Ramos (cell line): ENCODE data around the gene CFAP53.

Source experiments
- in situ Hi-C: fragments of 300-500 bp; cut with MboI; formaldehyde crosslinking; loops from one replicate; pipeline ENCODE4 v1.14.3; 2022; ENCODE audit warnings: low sequenced_read_pairs; ENCODE audit not compliant: unreplicated experiment

CFAP53 gene

DNA sequence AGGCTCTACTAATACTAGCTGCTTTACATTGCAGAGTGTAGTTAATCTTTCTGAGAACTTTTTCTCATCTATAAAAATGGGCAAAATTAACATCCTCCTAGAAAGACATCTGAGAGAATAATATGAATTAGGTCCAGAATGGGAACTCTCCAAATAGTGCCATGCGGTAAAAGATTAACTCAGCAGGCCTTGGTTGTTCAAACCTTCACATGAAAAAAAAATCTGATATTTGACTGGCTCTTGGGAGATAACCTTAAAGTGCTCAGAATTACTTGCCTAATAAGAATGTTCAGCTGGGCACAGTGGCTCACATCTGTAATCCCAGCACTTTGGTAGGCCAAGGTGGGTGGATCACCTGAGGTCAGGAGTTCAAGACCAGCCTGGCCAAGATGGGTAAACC lies 26.7 kb upstream of the CFAP53 start:
- in situ Hi-C loops, result loop anchor here (25.0 kb wide), 2 partner anchors 594 to 1356 kb away; partner anchors contain the start of gene ME2

DNA sequence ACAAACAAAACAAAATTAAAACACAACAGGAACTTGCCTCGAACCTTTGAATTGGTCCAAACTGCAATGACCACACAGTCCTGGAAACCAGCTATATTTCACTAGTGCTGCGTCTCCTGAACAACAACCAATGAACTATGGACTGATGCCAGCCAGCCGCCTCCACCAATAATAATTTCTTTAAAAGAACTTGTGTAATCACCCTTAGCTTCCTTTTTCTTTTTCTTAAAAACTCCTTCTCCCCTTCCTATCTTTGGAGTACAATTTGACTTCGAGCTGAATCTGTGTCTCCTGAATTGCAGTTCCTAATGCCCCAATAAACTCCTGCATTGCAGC lies 22.8 kb upstream of the CFAP53 start:
- in situ Hi-C loops, result loop anchor here (25.0 kb wide), 2 partner anchors 598 to 1352 kb away; partner anchors contain the start of gene ME2

DNA sequence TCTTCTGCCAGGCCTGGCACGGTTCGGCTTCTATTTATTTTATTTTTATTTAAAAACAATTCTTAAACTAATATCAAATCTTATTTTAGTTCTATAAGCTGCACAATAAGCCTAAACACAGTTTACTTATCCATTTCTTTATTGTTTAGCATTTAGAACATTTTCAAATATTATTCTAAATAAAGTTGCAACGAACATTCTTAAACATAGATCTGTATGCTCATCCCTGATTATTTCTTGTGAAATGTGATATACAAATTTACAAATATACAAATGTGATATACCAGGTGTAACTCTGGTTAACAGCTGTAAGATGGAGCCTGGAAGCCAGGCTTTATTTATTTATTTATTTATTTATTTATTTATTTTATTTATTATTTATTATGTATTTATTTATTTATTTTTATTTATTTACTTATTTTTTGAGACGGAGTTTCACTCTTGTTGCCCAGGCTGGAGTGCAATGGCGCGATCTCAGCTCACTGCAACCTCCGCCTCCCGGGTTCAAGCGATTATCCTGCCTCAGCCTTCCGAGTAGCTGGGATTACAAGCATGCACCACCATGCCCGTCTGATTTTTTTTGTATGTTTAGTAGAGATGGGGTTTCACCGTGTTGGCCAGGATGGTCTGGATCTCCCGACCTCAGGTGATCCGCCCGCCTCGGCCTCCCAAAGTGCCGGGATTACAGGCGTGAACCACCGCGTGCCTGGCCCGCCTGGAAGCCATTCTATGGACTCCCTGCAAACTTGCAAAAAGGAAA lies 22.2 kb upstream of the CFAP53 start:
- in situ Hi-C loops, result loop anchor here (25.0 kb wide), 2 partner anchors 599 to 1351 kb away; partner anchors contain the start of gene ME2

DNA sequence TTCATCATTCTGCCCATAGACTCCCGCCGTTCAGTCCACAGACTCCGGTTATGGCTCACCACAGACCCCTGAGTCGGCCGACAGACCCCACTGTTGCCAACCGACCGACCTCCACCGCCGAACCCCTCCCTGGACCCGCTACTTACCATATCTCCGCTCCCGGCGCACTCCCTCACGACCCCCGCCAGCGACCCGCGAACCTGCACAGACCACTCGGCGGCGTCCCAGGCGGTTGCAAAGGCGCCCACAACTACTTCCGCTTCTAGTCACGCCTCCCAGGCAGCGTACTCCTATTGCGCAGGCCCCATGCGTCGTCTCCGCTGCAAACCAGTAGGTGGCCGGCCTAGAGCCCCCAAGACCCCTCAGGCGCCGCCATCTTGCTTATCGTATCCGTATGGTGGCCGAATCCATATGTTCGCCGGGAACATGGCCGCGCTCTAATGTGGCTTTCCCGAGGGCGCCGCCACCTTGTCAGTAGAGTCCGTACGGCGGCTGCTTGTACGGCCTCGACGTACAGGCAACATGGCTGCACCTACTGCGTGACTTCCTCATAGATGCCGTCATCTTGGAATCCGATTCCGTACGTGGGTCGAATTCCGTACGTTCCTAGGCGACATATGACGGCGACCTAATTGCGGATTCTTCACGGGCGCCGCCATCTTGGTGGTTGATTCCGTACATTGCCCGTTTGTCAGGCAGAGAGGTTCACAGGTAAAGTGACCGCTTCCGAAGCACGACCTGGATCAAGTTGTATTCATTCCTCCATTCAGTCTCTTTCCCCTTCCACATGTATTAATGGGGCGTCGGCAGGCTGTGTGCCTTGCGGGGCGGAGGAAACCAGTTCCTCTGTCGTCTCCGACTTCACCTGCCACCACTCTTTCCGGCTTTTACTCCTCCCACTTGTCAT lies 21.4 kb upstream of the CFAP53 start, which contains the start of gene CXXC1:
Gene CXXC1 (minus strand): TSS at position 252 of the 907 bp plus-strand sequence. CDS start 103 bp downstream, at position 149.
- in situ Hi-C loops, result loop anchor here (25.0 kb wide), 2 partner anchors 600 to 1350 kb away; partner anchors contain the start of gene ME2

DNA sequence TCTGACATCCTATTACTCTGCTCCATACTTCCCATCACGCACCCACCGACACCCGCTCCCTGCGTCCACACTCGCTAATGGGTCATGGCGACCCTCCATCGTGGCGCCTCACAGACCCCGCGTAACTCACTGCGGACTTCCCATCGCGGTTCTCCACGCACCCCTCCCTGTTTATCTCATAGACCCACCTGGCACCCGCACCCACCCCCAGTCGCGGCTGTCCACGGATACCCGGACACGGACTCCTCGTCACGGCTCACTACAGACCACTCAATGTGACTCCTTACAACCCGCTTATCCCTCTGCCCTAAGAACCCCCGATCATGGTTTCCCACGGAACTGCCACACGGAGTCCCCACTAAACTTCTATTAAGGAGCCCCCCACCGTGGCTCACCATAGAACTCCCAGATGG lies 20.7 kb upstream of the CFAP53 start:
- in situ Hi-C loops, result loop anchor here (25.0 kb wide), 2 partner anchors 600 to 1350 kb away; partner anchors contain the start of gene ME2

GRCh38 chr18:50286391-50287027 lies 20.2 kb upstream of the CFAP53 start:
- in situ Hi-C loops, result loop anchor here (25.0 kb wide), 2 partner anchors 601 to 1349 kb away; partner anchors contain the start of gene ME2

DNA sequence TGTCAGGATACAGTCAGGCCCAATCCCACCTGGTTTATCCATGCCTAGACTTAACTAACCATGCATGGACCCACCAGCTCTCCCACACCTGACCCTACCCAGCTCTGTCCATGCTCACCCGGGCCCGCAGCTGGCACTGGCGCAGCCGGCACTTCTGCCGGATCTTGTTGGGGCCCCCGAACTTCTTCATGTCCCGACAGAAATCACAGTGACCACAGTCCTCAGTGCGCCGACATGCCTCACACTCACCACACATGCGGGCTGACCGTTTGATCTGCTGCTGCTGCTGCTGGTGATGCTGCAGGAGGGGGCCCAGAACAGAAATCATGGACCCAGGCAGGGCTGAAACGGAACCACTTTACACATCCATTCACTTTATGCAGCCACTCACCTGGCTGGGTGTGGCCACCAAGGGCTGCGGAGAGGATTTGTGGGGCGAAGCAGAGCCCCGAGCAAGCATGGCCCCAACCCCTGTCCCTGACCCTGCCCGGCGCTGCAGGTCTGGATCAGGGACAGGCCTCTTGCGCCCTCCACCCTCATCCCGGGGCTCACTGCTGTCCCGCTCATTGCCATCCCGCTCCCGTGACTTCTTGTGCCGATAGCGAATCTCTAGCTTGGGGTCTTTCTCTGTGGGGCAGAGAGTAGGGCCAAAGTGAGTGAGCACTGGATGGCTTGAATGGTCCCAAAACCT lies 19.5 kb upstream of the CFAP53 start:
- in situ Hi-C loops, result loop anchor here (25.0 kb wide), 2 partner anchors 602 to 1348 kb away; partner anchors contain the start of gene ME2

- in situ Hi-C loops, result loop anchor here (25.0 kb wide), 2 partner anchors 602 to 1348 kb away; partner anchors contain the start of gene ME2
These were observed 18.8 kb upstream of the CFAP53 start for GRCh38 chr18:50285071-50285470.

DNA sequence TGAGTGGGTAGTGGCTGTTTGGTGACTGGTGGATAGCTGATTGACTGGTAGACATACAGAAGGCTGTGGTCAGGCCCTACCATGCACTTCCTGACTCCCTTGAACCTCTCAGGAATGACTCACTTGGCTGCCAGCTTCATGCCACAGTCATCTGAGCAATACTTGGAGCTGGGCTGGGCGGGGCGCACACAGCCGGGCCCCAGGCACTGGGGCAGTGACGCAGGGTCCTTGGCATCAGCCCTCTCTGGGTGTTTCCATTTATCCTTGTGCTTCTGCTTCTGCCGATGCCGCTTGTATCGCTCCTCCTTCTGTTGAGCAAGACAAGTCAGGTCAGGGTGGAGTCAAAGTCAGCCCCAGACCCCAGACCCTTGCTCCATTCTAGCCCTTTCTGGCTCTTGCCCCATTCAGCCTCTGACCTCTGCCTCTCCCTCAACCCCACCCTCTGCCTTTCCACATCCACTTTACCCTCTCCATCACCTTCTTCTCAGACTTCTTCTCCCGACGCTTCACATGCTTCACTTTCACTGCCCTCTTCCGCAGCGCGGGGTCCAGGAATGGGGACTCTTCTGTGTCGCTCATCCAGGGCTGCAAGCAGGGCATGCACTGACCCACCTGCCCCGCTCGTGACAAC lies 18.1 kb upstream of the CFAP53 start:
- in situ Hi-C loops, result loop anchor here (25.0 kb wide), 2 partner anchors 603 to 1347 kb away; partner anchors contain the start of gene ME2

GRCh38 chr18:50283469-50284209 lies 17.3 kb upstream of the CFAP53 start:
- in situ Hi-C loops, result loop anchor here (25.0 kb wide), 2 partner anchors 604 to 1346 kb away; partner anchors contain the start of gene ME2

- in situ Hi-C loops, result loop anchor here (25.0 kb wide), 2 partner anchors 605 to 1345 kb away; partner anchors contain the start of gene ME2
These were observed 16.4 kb upstream of the CFAP53 start for GRCh38 chr18:50282521-50283335.

- in situ Hi-C loops, result loop anchor here (25.0 kb wide), 2 partner anchors 605 to 1345 kb away; partner anchors contain the start of gene ME2
These were observed 15.8 kb upstream of the CFAP53 start for GRCh38 chr18:50281972-50282520.

DNA sequence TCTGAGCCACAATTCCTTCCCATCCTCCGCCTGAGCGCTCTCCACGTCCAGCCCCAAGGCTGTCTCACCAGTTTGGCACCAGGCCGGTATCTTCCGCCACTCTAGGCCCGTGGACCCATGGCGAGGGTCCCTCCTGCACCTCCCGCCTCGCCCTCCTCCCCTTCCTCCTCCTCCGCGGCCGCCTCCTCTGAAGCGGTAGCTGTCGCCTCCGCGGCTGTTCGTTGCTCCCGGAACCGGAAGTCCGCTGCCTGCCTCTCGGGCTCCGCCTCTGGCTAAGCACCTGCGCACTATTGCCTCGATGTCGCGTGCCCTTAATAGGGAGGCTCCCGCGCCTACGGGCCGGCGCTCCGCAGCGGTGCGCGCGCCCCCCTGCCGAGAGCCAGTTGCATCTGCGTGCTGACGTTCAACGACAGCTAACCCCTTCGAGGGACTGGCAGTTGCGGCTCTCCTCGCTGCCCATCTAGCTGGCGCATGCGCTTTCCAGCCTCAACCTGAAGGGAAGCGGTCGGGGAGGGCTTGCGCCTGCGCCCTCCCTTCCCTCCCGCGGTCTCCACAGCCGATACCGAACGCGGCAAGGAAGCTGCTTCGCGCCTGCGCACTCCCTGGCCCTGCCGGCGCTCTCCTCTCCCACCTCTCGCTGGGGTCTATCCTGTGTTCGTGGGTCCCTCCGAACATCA lies 15.1 kb upstream of the CFAP53 start, which contains the start of gene MBD1:
Gene MBD1 (minus strand): TSS at position 229 of the 677 bp plus-strand sequence. CDS start 1,531 bp downstream, outside the sequence.
- in situ Hi-C loops, result loop anchor here (25.0 kb wide), 2 partner anchors 606 to 1344 kb away; partner anchors contain the start of gene ME2

- in situ Hi-C loops, result loop anchor here (25.0 kb wide), 2 partner anchors 606 to 1344 kb away; partner anchors contain the start of gene ME2
These were observed 14.5 kb upstream of the CFAP53 start for GRCh38 chr18:50280707-50281294.

DNA sequence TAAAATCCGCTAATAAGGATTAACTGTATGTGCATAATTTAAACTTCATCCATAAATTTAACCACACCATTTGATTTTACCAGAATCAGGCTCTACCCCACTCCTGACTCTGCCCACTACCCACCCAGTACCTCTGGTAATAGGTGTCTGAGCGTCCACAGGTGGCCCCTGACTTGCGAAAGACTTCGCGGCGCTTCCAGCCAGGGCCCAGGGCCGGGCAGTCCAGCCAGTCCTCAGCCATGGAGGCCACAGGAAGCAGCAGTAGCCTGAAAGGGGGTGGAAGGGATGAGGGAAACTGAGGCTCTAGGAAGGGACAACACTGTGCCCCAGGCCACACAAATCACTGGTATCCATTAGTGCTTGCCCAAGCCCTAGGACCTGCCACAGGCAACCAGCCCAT lies 13.5 kb upstream of the CFAP53 start:
- in situ Hi-C loops, result loop anchor here (25.0 kb wide), 2 partner anchors 608 to 1342 kb away; partner anchors contain the start of gene ME2
